ENCODE data around the gene HAPSTR1. TPM values are rescaled to one million over a fixed set of nuclear protein-coding genes. Genes with fewer than 3 reads are reported as not detected.

HAPSTR1 gene
- polyA plus RNA-seq, 1 of the 3 experiments (the other 2 are of a cell fraction): 7.0 TPM

DNA sequence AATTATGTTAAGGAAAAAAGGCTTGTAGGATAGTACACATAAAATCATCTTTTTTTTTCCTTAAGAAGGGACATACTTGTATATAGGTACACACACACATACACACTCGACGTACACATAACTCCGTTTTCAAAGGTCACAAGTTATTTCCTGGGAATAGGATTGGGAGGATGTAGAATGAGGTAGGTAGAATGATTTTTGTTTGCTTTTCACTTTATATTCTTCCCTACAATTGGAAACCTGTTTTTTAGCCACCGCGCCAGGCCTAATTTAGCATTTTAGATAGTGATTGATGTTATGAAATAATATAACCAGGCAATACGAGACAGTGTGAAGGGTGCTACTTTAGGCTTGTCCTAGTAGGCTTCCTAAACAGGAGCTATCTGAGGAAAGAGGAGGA is 1.8 kb upstream of the HAPSTR1 start:
- H3K9ac ChIP-seq: no peak overlapping the region
- H3K9me3 ChIP-seq: no peaks in the 10 kb centered on the region
- 98% methylated on average over 6 of the region's 6 CpGs for WGBS (ENCODE audit: low lambda C conversion rate)
- H3K4me2 ChIP-seq: no peak overlapping the region
- H3K27ac ChIP-seq (ENCODE audit: low read depth in 2 of 2, low read length in 1 of 2): no peak overlapping the region; a peak in 1 of 4 replicates
- H3F3A ChIP-seq (replicated peaks; ENCODE audit: insufficient read depth): no peaks in the 10 kb centered on the region
- H4K20me1 ChIP-seq (ENCODE audit: insufficient read depth): peaks cover 21% of the 10 kb centered on the region
- DNase-seq: no peak
- no peaks in the 10 kb centered on the region for H3K27me3 ChIP-seq (ENCODE audit: insufficient read depth)
- peaks cover 10 to 17% of the 10 kb centered on the region in 2 experiments for H3K36me3 ChIP-seq (replicated peaks in 1 of 2; ENCODE audit: control insufficient read depth in 1 of 2, insufficient read depth in 2 of 2, low read length in 1 of 2)
- H2AFZ ChIP-seq (ENCODE audit: low read depth): peak overlapping the region; percentile 79
- H3K4me3 ChIP-seq (ENCODE audit: low read depth in 2 of 2, low read length in 1 of 2): peak overlapping the region in 1 of 2 experiments; percentile 57; a peak in 1 of 4 replicates
- ChIA-PET CTCF (interaction anchor here (0.7 to 1.0 kb wide), 3 partner anchors 8 to 455 kb away, joined by 3 read pairs; no protein-coding TSS in a partner anchor), POLR2A (no interaction called here)
- peaks cover 0 to 15% of the 10 kb centered on the region in 2 experiments; a peak in 2 of 4 replicates for H3K4me1 ChIP-seq (ENCODE audit: control insufficient read depth in 1 of 2, insufficient read depth in 2 of 2, low read depth in 1 of 2, low read length in 1 of 2)
- TF ChIP-seq RAD21 (IDR thresholded peaks at IDR 0.05; ENCODE audit: low read length) (no peak), SMC3 (IDR thresholded peaks at IDR 0.05; ENCODE audit: low read depth, low read length) (no peak), TAF1 (IDR thresholded peaks at IDR 0.05; ENCODE audit: borderline replicate concordance, low read depth, low read length) (no peak), GATA2 (CRISPR knock-in tag; IDR thresholded peaks at IDR 0.05) (no peak), RFX5 (IDR thresholded peaks at IDR 0.05; ENCODE audit: low read length) (no peak), SIN3A (IDR thresholded peaks at IDR 0.05; ENCODE audit: borderline replicate concordance, low read depth, low read length) (no peak), JUND (IDR thresholded peaks at IDR 0.05) (no peak), CHD2 (IDR thresholded peaks at IDR 0.05; ENCODE audit: low read length, partially characterized antibody) (no peak), NFIC (IDR thresholded peaks at IDR 0.05; ENCODE audit: borderline replicate concordance) (no peak), EZH2phosphoT487 (IDR thresholded peaks at IDR 0.05; ENCODE audit: borderline replicate concordance, low read depth) (no peak), ZBTB33 (IDR thresholded peaks at IDR 0.05; ENCODE audit: borderline replicate concordance, low read depth) (no peak), EP300 (IDR thresholded peaks at IDR 0.05; ENCODE audit: borderline replicate concordance in 1 of 2, low read depth in 1 of 2, low read length in 1 of 2) (no peak)
- TF ChIP-seq, protein P1, sequence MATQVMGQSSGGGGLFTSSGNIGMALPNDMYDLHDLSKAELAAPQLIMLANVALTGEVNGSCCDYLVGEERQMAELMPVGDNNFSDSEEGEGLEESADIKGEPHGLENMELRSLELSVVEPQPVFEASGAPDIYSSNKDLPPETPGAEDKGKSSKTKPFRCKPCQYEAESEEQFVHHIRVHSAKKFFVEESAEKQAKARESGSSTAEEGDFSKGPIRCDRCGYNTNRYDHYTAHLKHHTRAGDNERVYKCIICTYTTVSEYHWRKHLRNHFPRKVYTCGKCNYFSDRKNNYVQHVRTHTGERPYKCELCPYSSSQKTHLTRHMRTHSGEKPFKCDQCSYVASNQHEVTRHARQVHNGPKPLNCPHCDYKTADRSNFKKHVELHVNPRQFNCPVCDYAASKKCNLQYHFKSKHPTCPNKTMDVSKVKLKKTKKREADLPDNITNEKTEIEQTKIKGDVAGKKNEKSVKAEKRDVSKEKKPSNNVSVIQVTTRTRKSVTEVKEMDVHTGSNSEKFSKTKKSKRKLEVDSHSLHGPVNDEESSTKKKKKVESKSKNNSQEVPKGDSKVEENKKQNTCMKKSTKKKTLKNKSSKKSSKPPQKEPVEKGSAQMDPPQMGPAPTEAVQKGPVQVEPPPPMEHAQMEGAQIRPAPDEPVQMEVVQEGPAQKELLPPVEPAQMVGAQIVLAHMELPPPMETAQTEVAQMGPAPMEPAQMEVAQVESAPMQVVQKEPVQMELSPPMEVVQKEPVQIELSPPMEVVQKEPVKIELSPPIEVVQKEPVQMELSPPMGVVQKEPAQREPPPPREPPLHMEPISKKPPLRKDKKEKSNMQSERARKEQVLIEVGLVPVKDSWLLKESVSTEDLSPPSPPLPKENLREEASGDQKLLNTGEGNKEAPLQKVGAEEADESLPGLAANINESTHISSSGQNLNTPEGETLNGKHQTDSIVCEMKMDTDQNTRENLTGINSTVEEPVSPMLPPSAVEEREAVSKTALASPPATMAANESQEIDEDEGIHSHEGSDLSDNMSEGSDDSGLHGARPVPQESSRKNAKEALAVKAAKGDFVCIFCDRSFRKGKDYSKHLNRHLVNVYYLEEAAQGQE (IDR thresholded peaks at IDR 0.05; ENCODE audit: low read depth, low read length): no peak
- H3K79me2 ChIP-seq (ENCODE audit: insufficient read depth): peaks cover 31% of the 10 kb centered on the region
- H3K9me2 ChIP-seq: no peaks in the 10 kb centered on the region
